MCF 10A (cell line): Measurements from ENCODE around the gene DNLZ. TPM values are rescaled to one million over a fixed set of nuclear protein-coding genes. Genes with fewer than 3 reads are reported as not detected.

Experiments used
- BruUV-seq: library from RNA; stranded (reverse); fragments of 400-500 nt; replicated peaks from 2 replicates; lab custom pipeline; 2021; lab: Mats Ljungman, UMichigan
- CTCF ChIA-PET: fragments of 300-600 bp; sonication (Branson Sonifier 250); formaldehyde crosslinking; extraction: SDS; loops from one replicate; lab custom pipeline; 2021; ENCODE audit warnings: antibody characterized with exemption, inconsistent platforms; lab: Yijun Ruan, JAX
- POLR2A ChIA-PET: fragments of 300-600, 350-650 bp; sonication (Branson Sonifier 250); formaldehyde crosslinking; extraction: SDS; loops from one replicate; lab custom pipeline; 2020; ENCODE audit warnings: antibody characterized with exemption, inconsistent platforms; lab: Yijun Ruan, JAX
- DNase-seq: peaks from one replicate; pipeline ENCODE4 v3.0.0-alpha.2; 2018; ENCODE audit not compliant: unreplicated experiment
- H3K27ac Mint-ChIP-seq: one replicate; pipeline ENCODE4 v1.8.0; 2022; ENCODE audit warnings: mild to moderate bottlenecking, low read depth, mixed read lengths; ENCODE audit not compliant: unreplicated experiment
- H3K27me3 Mint-ChIP-seq: one replicate; pipeline ENCODE4 v1.8.0; 2022; ENCODE audit warnings: mixed read lengths; ENCODE audit not compliant: insufficient read depth, unreplicated experiment
- H3K36me3 Mint-ChIP-seq: one replicate; pipeline ENCODE4 v1.8.0; 2022; ENCODE audit warnings: mild to moderate bottlenecking, moderate library complexity, mixed read lengths; ENCODE audit not compliant: insufficient read depth, unreplicated experiment
- H3K4me1 Mint-ChIP-seq: one replicate; pipeline ENCODE4 v1.8.0; 2022; ENCODE audit warnings: mixed read lengths; ENCODE audit not compliant: insufficient read depth, unreplicated experiment
- H3K4me3 Mint-ChIP-seq: one replicate; pipeline ENCODE4 v1.8.0; 2022; ENCODE audit warnings: mild to moderate bottlenecking, moderate library complexity, mixed read lengths; ENCODE audit not compliant: unreplicated experiment
- H3K9me3 Mint-ChIP-seq: one replicate; pipeline ENCODE4 v1.8.0; 2022; ENCODE audit warnings: mixed read lengths; ENCODE audit not compliant: unreplicated experiment
- CTCF ChIP-seq: fragments of 200-600 bp; IDR thresholded peaks from one replicate; pipeline ENCODE4 v1.8.0; 2022; ENCODE audit warnings: antibody characterized with exemption, mild to moderate bottlenecking; ENCODE audit not compliant: unreplicated experiment
- intact Hi-C: fragments of 100-400 bp; cut with micrococcal nuclease; formaldehyde crosslinking; loops from 2 replicates; pipeline ENCODE4 v1.14.1; 2022
- total RNA-seq: library from RNA; stranded (reverse); gene quantifications from 2 replicates; pipeline ENCODE4 v1.2.3, GENCODE V29; 2022

Gene DNLZ
- total RNA-seq, 1 experiment from 2014 or later: 30.5 TPM

DNA sequence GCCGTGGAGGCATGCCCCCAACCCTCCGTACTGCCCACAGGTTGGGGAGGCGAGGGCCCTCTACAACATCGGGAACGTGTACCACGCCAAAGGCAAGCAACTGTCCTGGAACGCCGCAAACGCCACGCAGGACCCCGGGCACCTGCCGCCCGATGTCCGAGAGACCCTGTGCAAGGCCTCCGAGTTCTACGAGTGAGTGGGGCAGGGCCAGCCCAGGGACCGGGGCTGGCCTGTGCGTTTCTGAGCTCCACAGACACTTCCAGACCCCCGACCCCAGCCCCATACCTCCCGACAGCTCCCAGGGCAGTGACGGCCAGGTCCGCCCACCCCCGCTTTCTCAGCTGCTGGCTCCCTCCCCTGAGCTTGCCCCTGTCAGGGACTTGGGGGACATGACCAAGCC, 26.7 kb downstream of the DNLZ start:
- Mint-ChIP-seq H3K36me3 (peaks cover 6% of the 10 kb centered on the region), H3K4me3 (no peak overlapping the region), H3K27me3 (no peaks in the 10 kb centered on the region), H3K4me1 (no peaks in the 10 kb centered on the region), H3K9me3 (no peaks in the 10 kb centered on the region), H3K27ac (no peak overlapping the region)
- POLR2A ChIA-PET: interaction anchor here (1.1 kb wide), 1 partner anchor 26 kb away, joined by 4 read pairs; no protein-coding TSS in a partner anchor
- no peak for TF ChIP-seq CTCF
- intact Hi-C loops: loop anchor here (5.0 kb wide), 1 partner anchor 305 kb away; no protein-coding TSS in a partner anchor
- no peak for DNase-seq
- CTCF ChIA-PET: interaction anchor here (0.5 to 1.4 kb wide), 3 partner anchors 8 to 100 kb away, joined by 3 to 5 read pairs (median 3); no protein-coding TSS in a partner anchor
- no TSS peak for BruUV-seq

DNA sequence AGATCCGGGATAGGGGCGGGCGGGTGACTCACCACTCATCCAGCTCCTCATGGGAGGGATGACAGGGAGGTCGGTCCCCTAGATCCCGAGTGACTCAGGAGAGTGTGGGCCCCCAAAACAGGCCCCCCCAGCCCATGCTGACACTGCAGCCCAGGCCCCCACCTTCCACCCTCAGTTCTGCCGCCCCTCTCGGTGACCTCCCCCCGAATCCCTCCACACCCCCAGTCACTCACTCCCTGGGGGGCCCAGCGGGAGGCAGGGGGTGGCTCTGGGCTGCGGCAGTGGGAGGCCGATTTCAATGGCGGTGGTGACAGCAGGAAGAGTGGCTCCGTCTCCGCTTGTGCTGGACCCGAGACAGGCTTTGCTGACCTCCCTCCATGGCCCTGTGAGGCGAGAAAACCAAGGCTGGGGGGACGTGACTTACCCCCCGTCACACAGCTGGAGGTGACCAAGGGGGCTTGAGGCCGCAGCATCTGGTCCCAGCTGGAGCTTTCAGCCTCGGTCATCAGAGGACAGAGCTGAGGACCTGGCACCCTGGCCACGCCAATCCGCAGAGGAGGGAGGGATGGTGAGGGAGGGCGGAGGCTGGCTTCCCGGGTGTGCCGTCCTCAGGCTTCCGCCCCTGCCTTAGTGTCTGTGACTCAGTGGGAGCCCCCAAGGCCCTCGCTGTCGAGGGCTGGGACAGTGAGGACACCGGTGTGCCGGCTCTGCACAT, 27.2 kb downstream of the DNLZ start:
- CTCF ChIA-PET: interaction anchor here (0.5 to 1.4 kb wide), 6 partner anchors 7 to 152 kb away, joined by 3 to 5 read pairs (median 3); partner anchors contain the start of genes ENTR1 and PMPCA
- Mint-ChIP-seq H3K36me3 (peaks cover 11% of the 10 kb centered on the region), H3K27ac (no peak overlapping the region), H3K4me1 (no peaks in the 10 kb centered on the region), H3K27me3 (no peaks in the 10 kb centered on the region), H3K9me3 (no peaks in the 10 kb centered on the region), H3K4me3 (no peak overlapping the region)
- no TSS peak for BruUV-seq
- DNase-seq: no peak
- no peak for TF ChIP-seq CTCF
- intact Hi-C loops: loop anchor here (5.0 kb wide), 1 partner anchor 306 kb away; no protein-coding TSS in a partner anchor
- POLR2A ChIA-PET: no interaction called here

DNA sequence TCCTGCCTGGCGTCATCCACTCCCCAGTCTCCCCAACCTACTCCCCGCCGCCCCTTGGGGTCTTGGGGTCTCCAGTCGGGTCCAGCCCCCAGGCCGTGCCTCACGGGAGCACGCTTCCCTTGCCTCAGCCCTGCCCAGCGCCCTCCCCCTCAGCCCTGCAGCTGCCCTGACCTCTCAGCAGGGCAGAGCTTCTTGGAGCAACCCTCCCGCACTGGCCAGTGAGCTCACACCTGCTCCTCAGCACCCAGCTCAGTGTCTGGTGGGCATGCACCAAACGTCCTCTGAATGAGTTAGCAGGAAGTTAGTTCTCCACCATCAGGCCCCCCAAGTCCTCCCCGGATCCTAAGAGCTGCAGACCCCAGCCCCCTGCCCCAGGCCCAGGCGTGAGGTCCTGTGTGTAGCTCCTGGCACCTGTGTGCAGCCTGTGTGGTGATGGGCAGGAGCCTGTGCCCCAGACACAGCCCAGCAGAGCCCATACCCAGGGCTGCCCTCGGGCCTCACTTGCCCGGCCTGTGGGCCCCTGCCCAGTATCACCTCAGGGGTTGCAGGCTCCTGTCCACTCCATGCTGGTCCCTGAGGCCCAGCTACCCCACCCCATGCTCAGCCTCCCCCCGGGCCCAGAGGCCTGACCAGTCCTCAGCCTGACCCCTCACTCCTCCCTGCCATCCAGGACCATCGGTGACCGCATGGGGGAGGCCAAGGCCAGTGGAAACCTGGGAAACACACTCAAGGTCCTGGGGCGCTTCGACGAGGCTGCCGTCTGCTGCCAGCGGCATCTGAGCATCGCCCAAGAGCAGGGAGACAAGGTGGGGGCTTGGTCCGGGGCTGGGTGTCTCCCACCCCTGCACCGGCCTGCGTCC, 28.0 kb downstream of the DNLZ start:
- no peak for TF ChIP-seq CTCF
- Mint-ChIP-seq H3K4me1 (no peaks in the 10 kb centered on the region), H3K27me3 (no peaks in the 10 kb centered on the region), H3K9me3 (no peaks in the 10 kb centered on the region), H3K27ac (no peak overlapping the region), H3K4me3 (no peak overlapping the region), H3K36me3 (peaks cover 11% of the 10 kb centered on the region)
- ChIA-PET CTCF (interaction anchor here (0.6 to 0.9 kb wide), 5 partner anchors 12 to 151 kb away, joined by 3 to 4 read pairs (median 3); partner anchors contain the start of genes ENTR1 and PMPCA), POLR2A (no interaction called here)
- intact Hi-C loops: loop anchor here (5.0 kb wide), 1 partner anchor 307 kb away; no protein-coding TSS in a partner anchor
- no TSS peak for BruUV-seq
- DNase-seq: no peak

- Mint-ChIP-seq H3K36me3 (peaks cover 11% of the 10 kb centered on the region), H3K27ac (no peak overlapping the region), H3K9me3 (no peaks in the 10 kb centered on the region), H3K27me3 (no peaks in the 10 kb centered on the region), H3K4me1 (no peaks in the 10 kb centered on the region), H3K4me3 (no peak overlapping the region)
- TF ChIP-seq CTCF: no peak
- intact Hi-C loops: no loop called here
- ChIA-PET POLR2A (no interaction called here), CTCF (no interaction called here)
- no TSS peak for BruUV-seq
- DNase-seq: no peak
Measured at GRCh38 chr9:136334541-136334940, 29.0 kb downstream of the DNLZ start.
